Ishikawa (cell line): Measurements from ENCODE around the gene ATRX.

Experiments
- CEBPB ChIP-seq: IDR thresholded peaks from 2 replicates; pipeline ENCODE4 v1.6.1; 2012
- CREB1 ChIP-seq: IDR thresholded peaks from 2 replicates; pipeline ENCODE4 v1.6.1; 2012; ENCODE audit warnings: low read depth
- EGR1 ChIP-seq: IDR thresholded peaks from 2 replicates; pipeline ENCODE4 v1.6.1; 2012
- EP300 ChIP-seq: IDR thresholded peaks from 2 replicates; pipeline ENCODE4 v1.6.1; 2012; ENCODE audit warnings: borderline replicate concordance
- FOXM1 ChIP-seq: IDR thresholded peaks from 2 replicates; pipeline ENCODE4 v1.6.1; 2012; ENCODE audit warnings: low read depth, borderline replicate concordance
- NFIC ChIP-seq: IDR thresholded peaks from 2 replicates; pipeline ENCODE4 v1.6.1; 2012
- RAD21 ChIP-seq: IDR thresholded peaks from 2 replicates; pipeline ENCODE4 v1.6.1; 2012; ENCODE audit warnings: low read depth
- TAF1 ChIP-seq: IDR thresholded peaks from 2 replicates; pipeline ENCODE4 v1.6.1; 2012; ENCODE audit warnings: low read depth, mild to moderate bottlenecking
- TCF12 ChIP-seq: IDR thresholded peaks from 2 replicates; pipeline ENCODE4 v1.6.1; 2012; ENCODE audit warnings: low read depth
- TEAD4 ChIP-seq: IDR thresholded peaks from 2 replicates; pipeline ENCODE4 v1.6.1; 2012
- USF1 ChIP-seq: IDR thresholded peaks from 2 replicates; pipeline ENCODE4 v1.6.1; 2012
- YY1 ChIP-seq: IDR thresholded peaks from 2 replicates; pipeline ENCODE4 v1.6.1; 2012; ENCODE audit warnings: low read depth
- ZBTB7A ChIP-seq: IDR thresholded peaks from 2 replicates; pipeline ENCODE4 v1.6.1; 2012; ENCODE audit warnings: low read depth
- TF ChIP-seq, protein P1 (sequence below): IDR thresholded peaks from 2 replicates; pipeline ENCODE4 v1.6.1; 2012; ENCODE audit warnings: low read depth, mild to moderate bottlenecking
- TF ChIP-seq, protein P2 (sequence below): IDR thresholded peaks from 2 replicates; pipeline ENCODE4 v1.6.1; 2012

ATRX gene

GRCh38 chrX:77640702-77641101 is 145.3 kb downstream of the ATRX start:
- TF ChIP-seq, protein P1, sequence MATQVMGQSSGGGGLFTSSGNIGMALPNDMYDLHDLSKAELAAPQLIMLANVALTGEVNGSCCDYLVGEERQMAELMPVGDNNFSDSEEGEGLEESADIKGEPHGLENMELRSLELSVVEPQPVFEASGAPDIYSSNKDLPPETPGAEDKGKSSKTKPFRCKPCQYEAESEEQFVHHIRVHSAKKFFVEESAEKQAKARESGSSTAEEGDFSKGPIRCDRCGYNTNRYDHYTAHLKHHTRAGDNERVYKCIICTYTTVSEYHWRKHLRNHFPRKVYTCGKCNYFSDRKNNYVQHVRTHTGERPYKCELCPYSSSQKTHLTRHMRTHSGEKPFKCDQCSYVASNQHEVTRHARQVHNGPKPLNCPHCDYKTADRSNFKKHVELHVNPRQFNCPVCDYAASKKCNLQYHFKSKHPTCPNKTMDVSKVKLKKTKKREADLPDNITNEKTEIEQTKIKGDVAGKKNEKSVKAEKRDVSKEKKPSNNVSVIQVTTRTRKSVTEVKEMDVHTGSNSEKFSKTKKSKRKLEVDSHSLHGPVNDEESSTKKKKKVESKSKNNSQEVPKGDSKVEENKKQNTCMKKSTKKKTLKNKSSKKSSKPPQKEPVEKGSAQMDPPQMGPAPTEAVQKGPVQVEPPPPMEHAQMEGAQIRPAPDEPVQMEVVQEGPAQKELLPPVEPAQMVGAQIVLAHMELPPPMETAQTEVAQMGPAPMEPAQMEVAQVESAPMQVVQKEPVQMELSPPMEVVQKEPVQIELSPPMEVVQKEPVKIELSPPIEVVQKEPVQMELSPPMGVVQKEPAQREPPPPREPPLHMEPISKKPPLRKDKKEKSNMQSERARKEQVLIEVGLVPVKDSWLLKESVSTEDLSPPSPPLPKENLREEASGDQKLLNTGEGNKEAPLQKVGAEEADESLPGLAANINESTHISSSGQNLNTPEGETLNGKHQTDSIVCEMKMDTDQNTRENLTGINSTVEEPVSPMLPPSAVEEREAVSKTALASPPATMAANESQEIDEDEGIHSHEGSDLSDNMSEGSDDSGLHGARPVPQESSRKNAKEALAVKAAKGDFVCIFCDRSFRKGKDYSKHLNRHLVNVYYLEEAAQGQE: no peak
- TF ChIP-seq USF1 (no peak), YY1 (no peak), EGR1 (no peak), FOXM1 (no peak)

DNA sequence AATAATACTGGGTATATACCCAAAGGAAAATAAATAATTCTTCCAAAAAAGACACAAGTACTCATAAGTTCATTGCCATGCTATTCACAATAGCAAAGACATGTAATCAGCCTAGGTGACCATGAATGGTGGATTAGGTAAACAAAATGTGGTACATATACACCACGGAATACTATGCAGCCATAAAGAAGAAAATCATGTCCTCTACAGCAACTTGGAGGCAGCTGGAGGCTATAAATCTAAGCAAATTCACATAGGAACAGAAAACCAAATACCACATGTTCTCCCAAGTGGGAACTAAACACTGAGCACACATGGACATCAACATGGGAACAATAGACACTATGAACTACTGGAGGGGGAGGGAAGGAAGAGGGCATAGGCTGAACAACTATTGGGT is 146.2 kb downstream of the ATRX start:
- TF ChIP-seq TCF12 (no peak), YY1 (no peak), ZBTB7A (no peak), TAF1 (no peak), RAD21 (no peak), USF1 (no peak), TEAD4 (no peak), EGR1 (no peak), FOXM1 (no peak)
- TF ChIP-seq, protein P2, sequence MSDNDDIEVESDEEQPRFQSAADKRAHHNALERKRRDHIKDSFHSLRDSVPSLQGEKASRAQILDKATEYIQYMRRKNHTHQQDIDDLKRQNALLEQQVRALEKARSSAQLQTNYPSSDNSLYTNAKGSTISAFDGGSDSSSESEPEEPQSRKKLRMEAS: no peak
- TF ChIP-seq, protein P1: no peak

DNA sequence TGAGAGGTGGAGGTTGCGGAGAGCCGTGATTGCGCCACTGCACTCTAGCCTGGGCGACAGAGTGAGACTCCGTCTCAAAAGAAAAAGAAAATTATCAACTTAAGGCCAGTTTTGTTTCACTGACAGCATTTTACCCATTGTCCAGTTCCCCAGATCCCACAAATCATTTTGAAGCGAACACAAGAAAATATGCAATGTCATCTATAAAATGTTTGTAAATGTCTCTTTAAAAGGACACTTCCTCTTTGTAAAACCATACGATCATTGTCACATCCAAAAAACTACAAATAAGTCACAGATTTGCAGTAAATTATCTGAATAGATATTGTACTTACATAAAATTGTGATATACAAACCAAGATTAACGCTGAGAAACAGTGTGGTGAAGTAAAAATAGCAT is 147.6 kb downstream of the ATRX start:
- TF ChIP-seq ZBTB7A: no peak
- TF ChIP-seq NFIC: no peak
- no peak for TF ChIP-seq TEAD4
- TF ChIP-seq EP300: no peak
- TF ChIP-seq, protein P2: no peak
- no peak for TF ChIP-seq FOXM1
- TF ChIP-seq CEBPB: no peak
- TF ChIP-seq, protein P1: no peak

DNA sequence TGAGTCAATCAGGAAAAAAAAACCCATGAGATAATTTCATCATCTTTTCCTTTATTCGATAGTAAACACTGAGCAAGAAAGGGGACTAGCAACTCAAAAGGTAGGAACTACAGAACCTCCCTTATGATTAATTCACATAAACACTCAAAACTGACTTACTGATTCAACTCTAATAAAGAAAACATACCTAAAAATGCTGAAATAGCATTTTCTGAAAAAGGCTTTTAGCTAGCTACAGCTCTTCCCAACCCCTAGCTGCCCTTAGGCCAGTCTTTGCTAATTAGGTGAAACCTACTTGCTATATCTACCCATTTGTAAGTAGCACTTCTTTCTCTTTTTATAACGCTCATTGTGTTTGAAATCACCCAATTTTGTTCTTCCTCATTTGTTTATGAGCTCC is 150.6 kb downstream of the ATRX start:
- TF ChIP-seq, protein P2: no peak
- TF ChIP-seq, protein P1: no peak
- TF ChIP-seq CREB1: no peak
- TF ChIP-seq RAD21: no peak
